Measurements from ENCODE around the gene ZHX3.

ZHX3 gene

GRCh38 chr20:41159547-41159946, 158.0 kb downstream of the ZHX3 start:
- no peaks in the 10 kb centered on the region for H3K27me3 ChIP-seq (ENCODE audit: control insufficient read depth, insufficient read depth, low read length)
- H3K4me1 ChIP-seq: peaks cover 36% of the 10 kb centered on the region
- H3K36me3 ChIP-seq (ENCODE audit: control insufficient read depth, insufficient read depth, low read length): no peaks in the 10 kb centered on the region
- peak overlapping the region; percentile 39 for H3K27ac ChIP-seq
- peak overlapping the region; percentile 45 for H3K4me2 ChIP-seq (ENCODE audit: low read length)
- H3K79me2 ChIP-seq: peaks cover 29% of the 10 kb centered on the region
- H3K9me3 ChIP-seq (ENCODE audit: control insufficient read depth, low read length): no peaks in the 10 kb centered on the region
- H3K4me3 ChIP-seq (ENCODE audit: low read depth, low read length): no peak overlapping the region
- no peak for TF ChIP-seq CTCF (IDR thresholded peaks at IDR 0.05)
- H3K9ac ChIP-seq: no peak overlapping the region
- no peak overlapping the region for H2AFZ ChIP-seq

- no peaks in the 10 kb centered on the region for H3K36me3 ChIP-seq (ENCODE audit: control insufficient read depth, insufficient read depth, low read length)
- H3K9ac ChIP-seq: no peak overlapping the region
- H3K27ac ChIP-seq: no peak overlapping the region
- H2AFZ ChIP-seq: no peak overlapping the region
- H3K4me2 ChIP-seq (ENCODE audit: low read length): no peak overlapping the region
- H3K4me1 ChIP-seq: peaks cover 36% of the 10 kb centered on the region
- no peaks in the 10 kb centered on the region for H3K9me3 ChIP-seq (ENCODE audit: control insufficient read depth, low read length)
- H3K4me3 ChIP-seq (ENCODE audit: low read depth, low read length): no peak overlapping the region
- peaks cover 40% of the 10 kb centered on the region for H3K79me2 ChIP-seq
- H3K27me3 ChIP-seq (ENCODE audit: control insufficient read depth, insufficient read depth, low read length): no peaks in the 10 kb centered on the region
- TF ChIP-seq CTCF (IDR thresholded peaks at IDR 0.05): no peak
Measured at GRCh38 chr20:41158082-41158625, 159.4 kb downstream of the ZHX3 start.

GRCh38 chr20:41155261-41155660, 162.3 kb downstream of the ZHX3 start:
- no peak for TF ChIP-seq CTCF (IDR thresholded peaks at IDR 0.05)
- H3K4me2 ChIP-seq (ENCODE audit: low read length): no peak overlapping the region
- no peak overlapping the region for H2AFZ ChIP-seq
- peaks cover 60% of the 10 kb centered on the region for H3K79me2 ChIP-seq
- no peaks in the 10 kb centered on the region for H3K36me3 ChIP-seq (ENCODE audit: control insufficient read depth, insufficient read depth, low read length)
- H3K4me3 ChIP-seq (ENCODE audit: low read depth, low read length): no peak overlapping the region
- H3K4me1 ChIP-seq: peaks cover 33% of the 10 kb centered on the region
- H3K9ac ChIP-seq: no peak overlapping the region
- H3K27ac ChIP-seq: peak overlapping the region; percentile 11
- H3K27me3 ChIP-seq (ENCODE audit: control insufficient read depth, insufficient read depth, low read length): no peaks in the 10 kb centered on the region
- no peaks in the 10 kb centered on the region for H3K9me3 ChIP-seq (ENCODE audit: control insufficient read depth, low read length)

GRCh38 chr20:41154436-41155176, 162.9 kb downstream of the ZHX3 start:
- H2AFZ ChIP-seq: no peak overlapping the region
- H3K27ac ChIP-seq: peak overlapping the region; percentile 34
- H3K4me1 ChIP-seq: peaks cover 27% of the 10 kb centered on the region
- no peaks in the 10 kb centered on the region for H3K36me3 ChIP-seq (ENCODE audit: control insufficient read depth, insufficient read depth, low read length)
- H3K9me3 ChIP-seq (ENCODE audit: control insufficient read depth, low read length): no peaks in the 10 kb centered on the region
- no peak overlapping the region for H3K9ac ChIP-seq
- H3K4me2 ChIP-seq (ENCODE audit: low read length): no peak overlapping the region
- no peak for TF ChIP-seq CTCF (IDR thresholded peaks at IDR 0.05)
- no peaks in the 10 kb centered on the region for H3K27me3 ChIP-seq (ENCODE audit: control insufficient read depth, insufficient read depth, low read length)
- no peak overlapping the region for H3K4me3 ChIP-seq (ENCODE audit: low read depth, low read length)
- peaks cover 65% of the 10 kb centered on the region for H3K79me2 ChIP-seq
